GM19397 (cell line): Measurements from ENCODE around the gene COMMD8.
A peak's percentile ranks its signal among the peaks of the same experiment; 100 is the strongest.

Experiments
- ATAC-seq: cut with Tn5 transposase; IDR thresholded peaks from one replicate; pipeline ENCODE4 v1.9.1; 2021; ENCODE audit warnings: mild to moderate bottlenecking, moderate library complexity; ENCODE audit not compliant: unreplicated experiment

The COMMD8 gene

DNA sequence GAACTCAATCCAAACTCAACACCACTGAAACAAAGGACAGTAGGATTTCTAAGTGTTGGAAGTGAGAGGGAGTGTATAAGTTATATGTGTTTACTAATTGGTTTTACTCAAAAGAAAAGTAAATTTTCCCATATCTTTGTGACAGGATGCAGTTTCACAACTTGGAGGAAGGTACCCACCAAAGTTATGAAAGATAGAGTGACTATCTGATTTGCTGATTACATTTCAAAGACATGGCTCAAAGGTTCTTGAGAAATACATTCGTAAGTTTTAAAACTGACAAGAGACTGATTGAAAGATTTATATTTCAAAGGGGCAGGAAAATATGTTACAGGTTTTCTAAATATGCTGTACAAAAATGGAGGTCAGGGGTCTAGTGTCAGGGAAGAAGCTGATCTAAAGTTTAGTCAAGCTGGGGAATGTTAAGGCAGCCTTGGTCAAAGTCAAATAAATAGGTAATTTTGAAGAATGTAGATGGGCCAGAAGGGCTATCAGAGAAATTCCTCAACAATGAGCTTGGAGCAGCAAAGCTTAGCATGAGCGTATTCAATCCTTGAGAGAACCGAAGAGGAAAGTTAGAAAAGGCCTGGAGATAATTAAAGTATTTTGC lies 9.7 kb upstream of the COMMD8 start:
- ATAC-seq, result no peak

DNA sequence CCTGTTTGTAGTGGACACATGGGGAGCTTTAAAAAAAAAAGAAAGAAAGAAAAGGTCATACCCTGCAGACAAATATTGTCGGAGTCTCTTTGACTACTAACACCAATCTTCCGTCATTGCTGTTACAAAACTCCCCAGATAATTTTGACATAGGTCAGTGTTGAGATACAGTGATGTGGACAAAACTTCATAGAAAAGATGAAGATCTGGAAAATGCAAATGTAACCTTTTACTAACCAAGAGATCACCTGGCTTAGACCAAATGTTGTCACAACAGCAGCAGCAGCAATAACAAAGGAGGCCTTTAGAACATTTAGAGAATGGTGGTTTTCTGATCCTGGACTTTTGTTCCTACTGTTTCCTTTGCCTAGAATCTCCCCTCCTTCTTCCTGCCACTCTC lies 8.1 kb upstream of the COMMD8 start:
- no peak for ATAC-seq

DNA sequence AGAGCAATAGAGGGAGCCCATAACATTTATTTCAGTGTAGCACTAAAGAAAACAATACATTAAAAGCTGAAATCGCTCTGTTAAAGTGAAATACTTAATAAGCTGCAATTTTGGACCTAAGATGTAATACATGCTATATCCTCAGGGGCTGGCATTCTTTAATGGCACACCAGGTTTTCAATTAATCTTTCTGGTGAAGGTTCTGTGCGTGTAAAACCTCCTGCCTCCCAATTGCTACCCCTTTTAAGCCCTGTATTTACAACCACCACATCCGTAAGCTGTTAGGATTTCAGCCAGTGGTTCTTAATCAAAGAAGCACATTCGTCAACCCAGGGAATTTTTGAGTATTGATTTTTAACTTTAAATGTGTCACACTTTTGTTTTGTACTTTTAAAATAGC lies 7.6 kb upstream of the COMMD8 start:
- no peak for ATAC-seq

DNA sequence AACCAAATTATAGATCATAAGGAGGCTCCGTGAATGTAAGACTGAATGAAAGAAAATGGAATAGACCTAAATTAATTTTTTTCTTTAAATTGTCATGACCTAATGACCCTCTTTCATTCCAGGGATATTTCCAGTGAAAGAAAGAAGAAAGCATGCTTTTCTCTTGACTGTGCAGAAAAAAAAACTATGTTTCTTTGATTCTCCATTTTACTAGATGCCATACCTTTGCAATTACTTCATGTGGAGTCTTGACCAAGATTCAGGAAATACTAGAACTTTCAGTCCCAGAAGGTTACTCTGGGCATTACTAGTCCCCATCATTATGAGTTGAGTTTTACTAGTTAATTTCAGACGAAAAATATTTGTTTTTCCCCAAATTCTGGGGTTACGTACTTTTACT lies 6.4 kb upstream of the COMMD8 start:
- no peak for ATAC-seq

DNA sequence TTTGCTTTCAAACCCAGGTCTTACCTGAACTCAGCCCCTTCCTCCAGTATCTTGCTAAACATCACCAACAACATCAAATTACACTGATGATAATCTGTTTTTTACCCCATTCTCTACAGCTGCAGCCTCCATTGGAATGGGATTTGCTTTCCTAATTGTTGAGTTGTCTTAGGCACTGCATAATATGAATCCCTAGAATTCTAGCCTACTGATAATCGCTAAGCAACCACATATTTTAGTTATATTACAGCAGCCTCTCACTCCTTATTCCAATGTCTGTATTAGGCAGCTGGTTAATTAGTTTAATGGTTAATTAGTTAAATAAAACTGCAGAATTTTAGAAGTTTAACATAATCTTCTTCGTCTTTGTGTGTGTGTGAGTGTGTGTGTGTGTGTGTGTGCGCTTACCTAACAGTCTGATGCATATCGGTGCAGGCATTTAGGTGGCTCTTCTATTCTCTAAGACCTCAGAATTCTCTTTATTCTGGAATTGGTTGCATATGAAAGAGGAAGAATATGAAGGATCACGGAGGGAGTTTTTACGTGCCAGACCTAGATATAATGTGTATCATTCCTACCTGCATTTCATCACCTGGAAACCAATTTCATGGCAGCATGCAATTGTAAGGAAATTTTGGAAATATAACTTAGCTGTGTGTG lies 5.3 kb upstream of the COMMD8 start:
- no peak for ATAC-seq

DNA sequence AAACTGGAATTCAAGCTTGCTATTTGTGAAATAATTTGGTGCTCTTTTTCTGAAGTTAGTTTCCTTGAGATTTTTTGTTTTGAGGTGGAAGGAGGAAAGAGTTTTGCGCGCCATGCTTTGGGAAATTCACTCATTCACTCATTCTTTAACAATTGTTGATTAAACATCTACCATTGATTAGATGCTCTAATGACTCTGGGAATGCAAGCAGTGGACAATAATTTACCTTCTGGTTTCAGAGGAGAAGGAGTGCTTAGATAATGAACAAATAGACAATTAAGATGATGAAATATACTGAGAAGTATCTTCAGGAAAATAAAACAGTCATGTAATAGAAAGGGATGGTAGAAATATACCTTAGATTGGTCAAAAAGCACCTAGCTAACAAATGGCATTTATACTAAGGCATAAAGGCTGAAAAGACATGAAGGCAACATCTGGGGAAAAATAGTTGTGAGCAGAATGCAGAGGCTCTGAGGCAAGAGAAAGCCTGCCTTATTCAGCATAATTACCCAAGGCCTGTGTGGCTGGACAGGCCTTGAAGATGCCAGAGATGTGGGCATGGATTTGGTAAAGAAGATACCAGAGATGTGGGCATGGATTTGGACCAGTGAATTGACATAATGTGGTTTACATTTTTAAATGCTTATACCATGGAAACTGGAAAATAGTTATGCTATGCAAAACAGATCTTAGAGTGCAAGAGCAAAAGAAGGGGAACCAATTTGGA lies 2.7 kb upstream of the COMMD8 start:
- ATAC-seq, result no peak

DNA sequence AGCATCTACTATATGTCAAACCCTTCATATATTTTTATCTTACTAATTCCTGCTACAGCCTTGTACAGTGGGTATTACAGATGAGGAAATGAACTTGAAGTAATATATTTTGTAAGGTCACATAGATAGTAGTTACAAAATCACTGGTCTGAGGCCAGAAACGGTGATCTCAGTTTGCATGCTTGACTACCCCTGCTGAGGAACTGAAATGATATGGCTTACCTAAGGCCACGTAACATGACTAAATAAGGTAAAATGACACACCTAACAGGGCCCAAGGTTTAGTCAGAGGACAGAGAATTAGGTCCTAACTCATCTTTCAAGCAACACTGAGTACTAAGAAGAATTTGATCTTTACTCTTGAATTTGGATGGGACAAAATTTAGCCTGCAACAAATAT lies 1.5 kb upstream of the COMMD8 start:
- peak; percentile 23 for ATAC-seq

DNA sequence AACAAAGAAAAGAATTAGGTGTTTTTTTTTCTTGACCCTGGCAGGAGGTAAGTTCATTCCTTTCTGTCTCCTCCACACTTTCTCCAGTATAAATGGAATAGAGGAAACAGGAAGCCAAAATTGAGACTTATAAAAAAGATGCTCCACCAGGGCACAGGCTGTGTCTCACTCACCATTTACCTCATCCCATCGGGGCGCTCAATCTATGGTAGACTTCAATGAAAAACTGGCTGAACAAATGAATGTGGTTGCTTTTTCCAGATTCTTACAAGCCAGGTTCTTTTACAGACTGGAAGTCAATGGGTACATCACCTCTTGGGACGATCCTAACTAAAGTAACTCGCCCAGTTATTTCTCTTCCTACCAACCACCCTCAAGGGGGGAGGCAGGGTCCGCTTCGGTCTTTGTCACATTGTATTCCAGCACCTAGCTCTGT lies 685 bp downstream of the COMMD8 start:
- ATAC-seq, result peak; percentile 0

DNA sequence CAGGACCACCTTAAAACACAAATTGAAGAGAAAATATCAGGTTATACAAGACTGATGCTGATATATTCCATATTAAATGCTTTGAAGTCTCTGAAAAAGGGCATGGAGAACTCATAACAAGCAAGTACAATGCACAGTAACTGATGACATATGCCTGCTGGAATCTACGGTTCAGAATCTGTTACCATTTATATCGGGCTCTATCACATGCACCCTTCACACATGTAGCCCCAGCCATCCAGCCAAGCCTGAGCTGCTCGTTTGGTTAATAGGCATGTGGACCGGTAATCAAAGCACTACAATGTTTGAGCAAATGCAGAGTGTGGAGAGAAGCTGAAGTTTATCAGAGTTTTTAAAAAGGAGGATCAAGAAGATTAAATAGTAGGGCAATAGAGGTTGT lies 11.8 kb downstream of the COMMD8 start:
- no peak for ATAC-seq

DNA sequence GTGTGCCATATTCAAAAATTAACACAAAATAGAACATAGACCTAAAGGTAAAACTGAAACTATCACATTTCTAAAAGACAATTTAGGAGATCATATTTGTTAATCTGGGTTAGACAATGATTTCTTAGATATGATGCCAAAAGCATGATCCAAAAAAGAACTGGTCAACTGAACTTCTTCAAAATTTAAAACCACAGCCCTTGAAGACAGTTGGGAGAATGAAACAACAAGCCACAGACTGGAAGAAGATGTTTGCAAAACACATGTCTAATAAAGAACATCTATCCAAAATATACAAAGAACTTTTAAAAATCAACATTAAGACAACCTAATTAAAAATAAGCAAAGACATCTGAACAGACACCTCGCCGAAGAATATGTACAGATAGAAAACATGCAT lies 19.5 kb downstream of the COMMD8 start:
- no peak for ATAC-seq

DNA sequence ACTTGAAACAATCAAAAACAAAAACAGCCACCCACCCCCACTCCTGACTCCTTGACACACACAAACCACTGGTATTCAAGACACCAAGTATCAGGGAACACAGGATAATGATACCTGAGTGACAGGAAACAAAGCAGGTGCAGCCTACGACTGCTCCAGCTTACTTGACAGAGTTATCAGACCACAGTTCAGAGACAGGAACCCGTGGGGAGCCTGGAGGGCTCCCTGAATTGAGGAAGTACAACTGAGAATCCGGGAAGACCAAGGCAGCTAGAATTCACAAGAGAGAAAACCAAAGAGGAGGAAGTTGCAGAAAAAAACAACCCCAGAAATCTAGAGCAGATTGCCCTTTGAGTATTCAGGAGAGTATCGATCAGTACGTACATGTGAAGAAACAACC lies 20.5 kb downstream of the COMMD8 start:
- peak; percentile 75 for ATAC-seq

DNA sequence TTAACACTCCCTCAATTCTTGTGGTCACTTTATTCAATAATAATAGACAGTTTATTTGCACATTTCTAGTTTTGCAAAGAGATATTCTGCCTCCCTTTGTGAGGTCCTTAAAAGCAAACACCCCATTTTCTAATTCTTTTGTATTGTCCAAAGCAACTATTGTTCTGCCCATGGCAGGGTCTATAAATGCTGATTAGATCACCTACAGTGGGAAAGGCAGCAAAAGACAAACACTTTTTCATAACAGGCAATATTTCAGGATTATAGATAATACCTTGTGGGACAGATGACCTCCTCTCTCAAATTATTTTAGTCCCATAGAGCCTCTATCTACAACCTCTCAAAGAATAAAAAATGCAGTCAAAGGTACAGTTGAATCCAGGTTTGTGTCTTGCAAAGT lies 28.6 kb downstream of the COMMD8 start:
- ATAC-seq, result no peak

DNA sequence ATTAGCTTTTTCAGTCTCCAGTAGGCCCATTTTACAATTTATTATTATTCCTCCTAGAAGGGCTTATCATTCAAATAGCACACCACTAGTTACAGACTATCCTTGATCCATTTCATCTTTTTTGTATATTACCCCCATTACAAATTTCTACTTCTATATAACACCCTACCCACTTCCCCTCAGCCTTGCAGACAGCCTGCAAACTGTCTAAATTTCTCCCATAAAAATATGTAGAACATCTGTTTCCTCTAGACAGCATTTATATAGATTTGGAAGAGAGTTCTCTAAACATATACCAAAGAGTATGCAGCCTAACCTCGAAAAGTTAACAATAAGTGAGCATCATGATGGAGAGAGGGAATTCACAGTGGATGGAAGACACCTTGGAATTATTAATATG lies 30.8 kb downstream of the COMMD8 start:
- no peak for ATAC-seq

DNA sequence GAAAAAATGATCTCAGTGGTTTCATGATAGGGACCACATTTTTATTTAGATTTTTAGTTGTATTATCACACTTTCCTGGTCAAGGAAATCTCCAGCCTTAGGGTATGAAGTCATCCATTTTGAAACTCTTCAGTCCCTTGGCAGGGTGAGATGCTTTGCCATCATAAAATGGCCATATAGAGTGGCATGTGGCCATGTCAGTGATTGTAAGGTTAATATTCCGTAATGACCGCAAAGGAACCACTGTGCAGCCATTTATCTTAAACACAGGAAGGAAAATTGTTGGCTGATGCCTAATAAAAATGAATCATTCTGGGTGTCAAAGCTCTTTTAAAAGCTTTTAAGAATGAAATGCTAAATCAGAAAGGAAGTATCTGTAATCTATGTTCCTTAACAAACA lies 35.6 kb downstream of the COMMD8 start:
- no peak for ATAC-seq

DNA sequence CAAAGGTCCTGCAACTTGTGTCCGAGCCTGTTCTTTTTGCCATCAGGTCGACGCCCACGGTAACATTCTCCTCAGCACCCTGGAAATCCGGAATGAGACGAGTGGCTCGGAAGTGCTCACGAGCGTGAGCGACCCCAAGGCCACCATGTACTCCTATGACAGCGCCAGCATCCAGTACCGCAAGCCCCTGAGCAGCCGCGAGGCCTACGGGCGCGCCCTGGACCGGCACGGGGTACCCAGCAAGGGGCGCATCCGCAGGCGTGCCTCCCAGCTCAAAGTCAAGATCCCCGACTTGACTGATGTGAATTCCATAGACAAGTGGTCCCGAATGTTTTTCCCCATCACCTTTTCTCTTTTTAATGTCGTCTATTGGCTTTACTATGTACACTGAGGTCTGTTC lies 37.9 kb downstream of the COMMD8 start:
- ATAC-seq, result no peak

DNA sequence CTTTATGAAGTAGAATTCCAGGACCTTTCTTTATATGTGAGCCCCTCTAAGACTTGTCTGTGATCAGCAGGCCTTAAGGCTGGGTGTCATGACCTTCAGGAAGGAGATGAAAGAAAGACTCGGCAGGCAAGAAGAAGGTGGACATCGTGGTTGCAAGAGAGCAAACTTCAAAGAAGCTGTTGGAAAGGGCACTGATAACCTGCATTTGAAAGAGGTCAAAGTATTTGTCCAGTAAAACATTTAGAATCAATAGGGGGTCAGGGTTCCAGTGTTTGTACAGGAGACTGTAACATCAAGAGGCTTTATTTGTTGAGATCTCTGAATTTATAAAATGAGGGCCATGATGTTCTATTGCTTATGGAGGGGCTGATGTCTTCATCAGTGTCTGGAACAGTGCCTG lies 44.2 kb downstream of the COMMD8 start:
- no peak for ATAC-seq

DNA sequence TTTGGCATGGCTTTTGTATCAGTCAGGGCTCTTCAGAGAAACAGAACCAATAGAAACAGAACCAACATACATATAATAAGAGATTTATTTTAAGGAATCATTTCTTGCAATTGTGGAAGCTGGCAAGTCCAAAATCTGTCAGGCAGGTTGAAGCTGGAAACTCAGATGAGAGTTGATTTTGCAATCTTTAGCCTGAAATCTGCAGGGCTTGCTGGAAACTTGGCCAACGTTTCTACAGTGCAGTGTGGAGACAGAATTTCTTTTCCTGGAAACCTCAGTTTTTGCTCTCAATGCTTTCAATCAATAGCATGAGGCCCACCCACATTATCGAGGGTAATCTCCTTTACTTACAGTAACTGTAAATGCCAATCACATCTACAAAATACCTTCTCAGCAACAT lies 45.4 kb downstream of the COMMD8 start:
- no peak for ATAC-seq

DNA sequence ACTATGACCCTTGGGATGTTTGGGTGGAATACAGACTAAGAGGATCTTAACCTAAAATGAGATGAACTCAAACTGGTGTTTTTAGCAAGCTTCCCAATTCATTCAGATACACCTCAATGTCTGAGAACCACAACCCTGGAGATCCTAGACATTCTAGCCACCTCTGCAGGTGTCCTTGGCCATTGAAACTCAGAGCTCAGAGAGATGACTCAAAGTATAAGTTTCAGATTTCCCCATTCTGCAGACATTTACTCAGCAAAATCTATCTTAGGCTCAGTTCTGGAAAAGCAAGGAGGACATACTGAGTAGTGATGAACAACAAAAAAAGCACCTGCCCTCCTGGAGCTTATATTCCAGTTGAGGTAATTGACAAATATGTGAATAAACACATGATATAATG lies 47.8 kb downstream of the COMMD8 start:
- ATAC-seq, result no peak

DNA sequence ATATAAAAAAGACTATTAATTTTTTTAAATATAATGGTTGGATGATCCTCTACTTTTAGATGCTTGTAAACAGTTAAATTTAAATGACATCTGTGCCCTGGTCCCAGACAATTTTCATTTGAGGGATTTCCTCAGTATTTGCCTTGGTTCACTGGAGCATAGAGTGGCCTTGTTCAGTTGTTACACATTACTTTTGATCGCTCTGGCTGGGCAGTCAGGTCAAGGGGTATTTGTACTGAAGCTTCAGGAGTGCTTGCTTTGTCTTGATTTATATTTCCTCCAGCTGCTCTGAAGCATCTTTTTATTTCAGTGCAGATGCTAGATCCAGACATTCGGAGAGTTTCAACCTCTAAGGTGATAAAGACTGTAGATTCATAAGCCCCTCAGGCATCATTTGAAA lies 50.0 kb downstream of the COMMD8 start:
- peak; percentile 61 for ATAC-seq

DNA sequence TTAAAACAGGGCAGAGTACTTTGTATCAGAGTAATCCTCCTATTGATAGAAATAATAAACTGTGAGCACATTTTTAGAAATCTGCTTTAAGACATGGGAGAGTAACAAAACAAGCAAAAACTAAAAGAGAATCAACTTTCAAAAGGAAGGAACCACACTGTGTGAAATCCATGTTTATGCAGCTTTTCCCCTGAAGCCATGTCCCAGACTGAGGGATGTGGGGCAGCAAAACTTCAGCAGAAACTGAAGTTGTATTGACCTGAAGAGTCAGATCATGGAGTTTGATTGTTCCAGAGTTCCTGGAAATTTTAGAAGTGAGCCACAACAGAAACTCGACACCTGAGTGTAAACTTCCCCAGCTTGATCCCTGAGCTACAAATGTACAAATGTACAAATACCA lies 53.2 kb downstream of the COMMD8 start:
- no peak for ATAC-seq

DNA sequence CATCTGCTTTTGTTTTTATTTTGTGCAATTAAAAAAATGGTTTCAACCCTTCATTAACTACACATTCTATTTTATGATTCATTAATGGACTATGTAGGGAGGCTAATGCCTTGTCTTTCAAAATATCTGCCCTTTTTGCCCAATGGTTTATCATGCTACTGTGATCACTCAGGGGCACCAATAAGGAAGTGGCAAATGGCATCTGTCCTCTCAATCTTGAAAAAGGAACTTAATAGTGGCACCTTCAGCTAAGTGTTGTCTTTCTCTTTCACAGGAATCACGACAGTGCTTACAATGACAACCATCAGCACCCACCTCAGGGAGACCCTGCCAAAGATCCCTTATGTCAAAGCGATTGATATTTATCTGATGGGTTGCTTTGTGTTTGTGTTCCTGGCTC lies 57.1 kb downstream of the COMMD8 start:
- ATAC-seq, result no peak
